Suprapubic skin (tissue), 4 donors: ENCODE results near the gene HPSE2.

Experiments
- CTCF ChIP-seq, 2 donors: fragments of 200-600 bp in 1 of 2; fragments of 450-650 bp in 1 of 2; sonication (generic) in 1 of 2; IDR thresholded peaks; one replicate each; pipeline ENCODE4 v1.5.1; 2016 to 2019; ENCODE audit warnings: antibody characterized with exemption in 2 of 2, mild to moderate bottlenecking in 1 of 2, moderate library complexity in 1 of 2
- EP300 ChIP-seq: sonication (generic); formaldehyde crosslinking; IDR thresholded peaks from one replicate; pipeline ENCODE4 v1.6.1; 2017; ENCODE audit warnings: antibody characterized with exemption
- POLR2A ChIP-seq, 2 donors: fragments of 450-650 bp; IDR thresholded peaks; one replicate each; pipeline ENCODE4 v1.6.1; 2017; ENCODE audit warnings: antibody characterized with exemption in 2 of 2, mild to moderate bottlenecking in 2 of 2, moderate library complexity in 2 of 2
- POLR2AphosphoS5 ChIP-seq, 3 donors: sonication (generic); formaldehyde crosslinking; IDR thresholded peaks; one replicate each; pipeline ENCODE4 v1.6.1; 2017; ENCODE audit warnings: antibody characterized with exemption in 3 of 3

DNA sequence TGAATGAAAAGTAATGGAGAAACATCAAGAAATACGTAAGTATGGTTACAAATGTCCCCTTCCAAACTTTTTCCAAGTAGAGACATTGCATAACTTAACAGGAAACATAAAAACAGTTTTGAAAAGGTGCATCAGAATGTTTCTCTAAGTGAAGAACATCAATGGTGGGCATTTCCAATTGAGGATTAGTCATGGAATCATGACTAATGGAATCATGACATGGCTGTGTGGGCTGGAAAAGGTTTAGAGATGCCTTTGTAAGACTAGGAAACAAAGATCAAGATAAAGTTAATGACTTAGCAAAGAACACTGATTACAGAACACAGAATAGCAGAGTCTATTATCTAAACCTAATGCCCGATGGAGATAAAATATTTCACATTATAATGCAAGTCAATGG lies 272.0 kb downstream of the HPSE2 start:
- no peak for TF ChIP-seq POLR2AphosphoS5 (IDR thresholded peaks at IDR 0.05)
- TF ChIP-seq CTCF (IDR thresholded peaks at IDR 0.05), result no peak
- no peak for TF ChIP-seq EP300
- no peak for TF ChIP-seq POLR2A (IDR thresholded peaks at IDR 0.05)
